HG02623 (cell line): ENCODE data around the gene SLCO1B1.

Experiments used
- ATAC-seq: cut with Tn5 transposase; IDR thresholded peaks from one replicate; pipeline ENCODE4 v1.9.1; 2021; ENCODE audit warnings: moderate library complexity; ENCODE audit not compliant: unreplicated experiment

Gene SLCO1B1

DNA sequence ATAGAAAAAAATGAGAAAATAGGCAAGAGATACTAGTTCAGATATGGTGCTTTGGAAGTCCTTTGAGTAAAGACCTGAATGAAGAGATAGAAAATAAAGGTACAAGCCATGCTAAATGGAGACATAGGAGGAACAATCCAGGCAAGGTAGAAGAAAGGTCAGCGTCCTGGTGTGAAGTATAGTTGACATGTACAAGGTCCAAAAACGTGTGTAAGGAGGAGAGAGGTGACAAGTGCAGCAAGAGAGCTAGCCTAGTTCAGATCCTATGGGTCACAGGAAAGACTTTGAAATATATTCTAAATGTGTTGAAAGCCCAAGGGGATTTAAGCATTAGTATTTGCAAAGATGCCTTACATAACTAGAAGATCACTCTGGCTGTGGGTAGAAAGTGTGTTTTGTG, 88.2 kb downstream of the SLCO1B1 start:
- ATAC-seq = no peak

DNA sequence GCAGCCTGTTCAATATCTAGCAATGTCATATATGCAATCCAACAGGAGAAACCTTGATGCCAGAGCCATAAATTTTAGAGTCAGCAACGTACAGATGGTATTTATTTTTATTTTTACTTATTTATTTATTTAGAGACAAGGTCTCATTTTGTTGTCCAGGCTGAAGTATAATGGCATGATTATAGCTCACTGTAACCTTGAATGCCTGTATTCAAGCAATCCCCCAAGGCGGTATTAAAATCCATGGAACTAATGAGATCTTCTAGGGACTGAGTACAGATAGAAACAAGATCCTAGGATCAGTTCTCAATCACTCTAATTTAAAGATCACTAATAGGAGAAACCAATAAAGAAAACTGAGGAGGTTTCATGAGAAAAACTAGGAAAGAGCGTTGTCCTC, 89.3 kb downstream of the SLCO1B1 start:
- ATAC-seq = no peak

- no peak for ATAC-seq
Observed at GRCh38 chr12:21221072-21221471, 90.1 kb downstream of the SLCO1B1 start.

GRCh38 chr12:21221778-21222177, 90.8 kb downstream of the SLCO1B1 start:
- no peak for ATAC-seq

DNA sequence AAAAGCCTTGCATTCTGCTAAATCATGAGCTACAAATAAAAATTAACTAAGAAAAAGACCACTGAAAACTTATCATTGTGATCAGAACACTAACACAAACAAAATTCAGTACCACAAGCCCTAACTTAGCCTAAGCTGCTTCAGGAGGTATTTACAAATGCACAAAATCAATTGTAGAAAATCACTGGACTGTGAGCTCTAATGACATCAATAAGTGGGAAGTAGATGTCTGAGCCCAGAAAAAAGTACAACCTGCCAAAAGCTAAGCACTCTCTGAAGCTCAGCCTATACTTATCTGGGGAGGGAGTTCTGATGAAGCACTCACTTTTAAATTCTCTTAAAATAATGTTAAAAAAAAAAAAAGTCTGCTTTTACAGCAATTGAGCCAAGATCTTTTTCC, 92.9 kb downstream of the SLCO1B1 start:
- ATAC-seq = no peak

GRCh38 chr12:21234395-21234794, 103.4 kb downstream of the SLCO1B1 start:
- ATAC-seq = no peak

GRCh38 chr12:21239866-21240265, 108.9 kb downstream of the SLCO1B1 start:
- no peak for ATAC-seq

- ATAC-seq = no peak
Observed at GRCh38 chr12:21248679-21249078, 117.7 kb downstream of the SLCO1B1 start.

- no peak for ATAC-seq
Observed at GRCh38 chr12:21252070-21252469, 121.1 kb downstream of the SLCO1B1 start.

GRCh38 chr12:21257172-21257571, 126.2 kb downstream of the SLCO1B1 start:
- ATAC-seq = no peak

DNA sequence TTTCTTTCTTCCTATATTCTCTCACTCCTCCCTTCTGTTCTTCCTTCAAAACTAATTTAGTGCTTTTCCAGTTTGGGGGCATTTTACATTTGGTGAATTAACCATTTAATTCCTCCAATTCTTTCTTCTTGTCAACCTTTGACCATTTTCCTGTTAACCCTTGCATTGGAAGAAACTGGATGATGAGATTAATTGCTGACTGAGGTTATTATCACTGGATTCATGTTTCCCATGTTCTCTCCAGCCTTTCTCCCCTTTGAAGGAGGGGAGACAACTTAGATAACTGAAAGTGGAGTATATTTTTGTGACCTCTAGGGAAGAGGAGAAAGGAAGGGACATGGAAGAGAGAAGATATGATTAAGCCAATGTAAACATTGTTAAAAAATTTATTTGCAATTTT, 133.2 kb downstream of the SLCO1B1 start:
- no peak for ATAC-seq

DNA sequence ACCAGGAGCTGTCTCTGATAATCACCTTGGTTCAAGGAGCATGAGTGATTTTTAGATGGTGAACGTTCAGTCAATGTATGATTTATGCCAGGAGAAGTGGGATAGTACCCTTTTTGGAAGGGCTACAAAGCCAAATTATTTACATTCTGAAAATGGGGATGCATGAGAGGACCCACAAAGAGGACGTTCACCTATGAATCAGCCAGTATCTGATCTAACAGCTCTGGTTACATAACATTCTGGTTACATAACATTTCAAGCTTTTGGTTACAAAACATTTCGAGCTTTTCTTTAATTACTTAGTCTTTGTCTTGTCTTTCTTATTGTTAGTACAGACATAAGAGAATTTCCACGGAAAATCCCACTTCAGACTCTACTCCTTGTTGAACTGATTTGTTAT, 134.9 kb downstream of the SLCO1B1 start:
- no peak for ATAC-seq

GRCh38 chr12:21276826-21277225, 145.8 kb downstream of the SLCO1B1 start:
- no peak for ATAC-seq
